Measurements from ENCODE around the gene SEC24D.

- no peak for TF ChIP-seq POLR2AphosphoS5 (IDR thresholded peaks at IDR 0.05; ENCODE audit: low read depth)
- no peak for TF ChIP-seq CREB1 (CRISPR knock-in tag; IDR thresholded peaks at IDR 0.05; ENCODE audit: low read depth)
- TF ChIP-seq, protein P1, sequence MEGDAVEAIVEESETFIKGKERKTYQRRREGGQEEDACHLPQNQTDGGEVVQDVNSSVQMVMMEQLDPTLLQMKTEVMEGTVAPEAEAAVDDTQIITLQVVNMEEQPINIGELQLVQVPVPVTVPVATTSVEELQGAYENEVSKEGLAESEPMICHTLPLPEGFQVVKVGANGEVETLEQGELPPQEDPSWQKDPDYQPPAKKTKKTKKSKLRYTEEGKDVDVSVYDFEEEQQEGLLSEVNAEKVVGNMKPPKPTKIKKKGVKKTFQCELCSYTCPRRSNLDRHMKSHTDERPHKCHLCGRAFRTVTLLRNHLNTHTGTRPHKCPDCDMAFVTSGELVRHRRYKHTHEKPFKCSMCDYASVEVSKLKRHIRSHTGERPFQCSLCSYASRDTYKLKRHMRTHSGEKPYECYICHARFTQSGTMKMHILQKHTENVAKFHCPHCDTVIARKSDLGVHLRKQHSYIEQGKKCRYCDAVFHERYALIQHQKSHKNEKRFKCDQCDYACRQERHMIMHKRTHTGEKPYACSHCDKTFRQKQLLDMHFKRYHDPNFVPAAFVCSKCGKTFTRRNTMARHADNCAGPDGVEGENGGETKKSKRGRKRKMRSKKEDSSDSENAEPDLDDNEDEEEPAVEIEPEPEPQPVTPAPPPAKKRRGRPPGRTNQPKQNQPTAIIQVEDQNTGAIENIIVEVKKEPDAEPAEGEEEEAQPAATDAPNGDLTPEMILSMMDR (conservative IDR thresholded peaks at IDR 0.05; ENCODE audit: low read depth in 2 of 2), result no peak
- no peak for TF ChIP-seq EZH2 (IDR thresholded peaks at IDR 0.05; ENCODE audit: low read depth, unreplicated experiment)
- TF ChIP-seq, protein P2, sequence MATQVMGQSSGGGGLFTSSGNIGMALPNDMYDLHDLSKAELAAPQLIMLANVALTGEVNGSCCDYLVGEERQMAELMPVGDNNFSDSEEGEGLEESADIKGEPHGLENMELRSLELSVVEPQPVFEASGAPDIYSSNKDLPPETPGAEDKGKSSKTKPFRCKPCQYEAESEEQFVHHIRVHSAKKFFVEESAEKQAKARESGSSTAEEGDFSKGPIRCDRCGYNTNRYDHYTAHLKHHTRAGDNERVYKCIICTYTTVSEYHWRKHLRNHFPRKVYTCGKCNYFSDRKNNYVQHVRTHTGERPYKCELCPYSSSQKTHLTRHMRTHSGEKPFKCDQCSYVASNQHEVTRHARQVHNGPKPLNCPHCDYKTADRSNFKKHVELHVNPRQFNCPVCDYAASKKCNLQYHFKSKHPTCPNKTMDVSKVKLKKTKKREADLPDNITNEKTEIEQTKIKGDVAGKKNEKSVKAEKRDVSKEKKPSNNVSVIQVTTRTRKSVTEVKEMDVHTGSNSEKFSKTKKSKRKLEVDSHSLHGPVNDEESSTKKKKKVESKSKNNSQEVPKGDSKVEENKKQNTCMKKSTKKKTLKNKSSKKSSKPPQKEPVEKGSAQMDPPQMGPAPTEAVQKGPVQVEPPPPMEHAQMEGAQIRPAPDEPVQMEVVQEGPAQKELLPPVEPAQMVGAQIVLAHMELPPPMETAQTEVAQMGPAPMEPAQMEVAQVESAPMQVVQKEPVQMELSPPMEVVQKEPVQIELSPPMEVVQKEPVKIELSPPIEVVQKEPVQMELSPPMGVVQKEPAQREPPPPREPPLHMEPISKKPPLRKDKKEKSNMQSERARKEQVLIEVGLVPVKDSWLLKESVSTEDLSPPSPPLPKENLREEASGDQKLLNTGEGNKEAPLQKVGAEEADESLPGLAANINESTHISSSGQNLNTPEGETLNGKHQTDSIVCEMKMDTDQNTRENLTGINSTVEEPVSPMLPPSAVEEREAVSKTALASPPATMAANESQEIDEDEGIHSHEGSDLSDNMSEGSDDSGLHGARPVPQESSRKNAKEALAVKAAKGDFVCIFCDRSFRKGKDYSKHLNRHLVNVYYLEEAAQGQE (IDR thresholded peaks at IDR 0.05; ENCODE audit: unreplicated experiment), result no peak
Observed at GRCh38 chr4:118848901-118849300, 13.0 kb upstream of the SEC24D start.
